GM13976 (cell line): Measurements from ENCODE around the gene RASAL1.

ENCODE experiments used
- DNase-seq: peaks from one replicate; pipeline ENCODE4 v3.0.0; 2012; ENCODE audit warnings: low spot score
- CTCF ChIP-seq: IDR thresholded peaks from 2 replicates; pipeline ENCODE4 v1.5.1; 2012; ENCODE audit warnings: borderline replicate concordance, mild to moderate bottlenecking; ENCODE audit not compliant: insufficient read depth; ENCODE audit errors: extremely low read depth, missing control alignments, control extremely low read depth
- in situ Hi-C: fragments of 300-500 bp; cut with MboI; formaldehyde crosslinking; loops from one replicate; pipeline ENCODE4 v1.12.0; 2022; ENCODE audit warnings: low sequenced_read_pairs, mixed read lengths, inconsistent platforms; ENCODE audit not compliant: unreplicated experiment

Gene RASAL1

GRCh38 chr12:113070117-113070906 lies 65.2 kb downstream of the RASAL1 start:
- in situ Hi-C loops: no loop called here
- TF ChIP-seq CTCF: no peak
- peak; percentile 89 for DNase-seq

GRCh38 chr12:113069751-113070116 lies 65.8 kb downstream of the RASAL1 start:
- in situ Hi-C loops: no loop called here

GRCh38 chr12:113069149-113069548 lies 66.4 kb downstream of the RASAL1 start:
- in situ Hi-C loops: no loop called here
- no peak for DNase-seq
- no peak for TF ChIP-seq CTCF

More at GRCh38 chr12:113069751-113070116, 65.8 kb downstream of the RASAL1 start:
- no peak for DNase-seq
- TF ChIP-seq CTCF: no peak

- in situ Hi-C loops: no loop called here
- DNase-seq: no peak
- TF ChIP-seq CTCF: no peak
Measured at GRCh38 chr12:113067987-113068935, 67.3 kb downstream of the RASAL1 start.

GRCh38 chr12:113066813-113067400 lies 68.7 kb downstream of the RASAL1 start:
- TF ChIP-seq CTCF: no peak
- in situ Hi-C loops: no loop called here
- DNase-seq: no peak
